HG02588 (cell line): ENCODE measurements around the gene SLC35F1.
A peak's percentile ranks its signal among the peaks of the same experiment; 100 is the strongest.
"Not testable (repeated sequence)": the region's sequence is repeated elsewhere in the genome, so short reads cannot be mapped to it uniquely, and the experiment has no call there.

Source experiments
- ATAC-seq: cut with Tn5 transposase; IDR thresholded peaks from one replicate; pipeline ENCODE4 v1.9.1; 2021; ENCODE audit warnings: mild to moderate bottlenecking, moderate library complexity; ENCODE audit not compliant: unreplicated experiment

The SLC35F1 gene

GRCh38 chr6:117924690-117925089, 17.6 kb downstream of the SLC35F1 start:
- no peak for ATAC-seq

GRCh38 chr6:117927866-117928265, 20.8 kb downstream of the SLC35F1 start:
- no peak for ATAC-seq

- no peak for ATAC-seq
Observed at GRCh38 chr6:117928833-117929232, 21.8 kb downstream of the SLC35F1 start.

GRCh38 chr6:117929501-117929900, 22.4 kb downstream of the SLC35F1 start:
- ATAC-seq, result no peak

- ATAC-seq, result no peak
Observed at GRCh38 chr6:117930645-117931044, 23.6 kb downstream of the SLC35F1 start.

GRCh38 chr6:117932001-117932400, 24.9 kb downstream of the SLC35F1 start:
- no peak for ATAC-seq

GRCh38 chr6:117932676-117933075, 25.6 kb downstream of the SLC35F1 start:
- ATAC-seq, result no peak

- ATAC-seq, result no peak
Observed at GRCh38 chr6:117933471-117933870, 26.4 kb downstream of the SLC35F1 start.

GRCh38 chr6:117938311-117938995, 31.4 kb downstream of the SLC35F1 start:
- no peak for ATAC-seq

- ATAC-seq, result no peak
Observed at GRCh38 chr6:117947234-117947633, 40.2 kb downstream of the SLC35F1 start.

- no peak for ATAC-seq
Observed at GRCh38 chr6:117951783-117952182, 44.7 kb downstream of the SLC35F1 start.

- peak; percentile 67 for ATAC-seq
Observed at GRCh38 chr6:117955684-117956256, 48.7 kb downstream of the SLC35F1 start.

- ATAC-seq, result no peak
Observed at GRCh38 chr6:117956386-117956785, 49.3 kb downstream of the SLC35F1 start.

GRCh38 chr6:117958536-117958935, 51.5 kb downstream of the SLC35F1 start:
- no peak for ATAC-seq

GRCh38 chr6:117960877-117961276, 53.8 kb downstream of the SLC35F1 start:
- ATAC-seq, result no peak

- ATAC-seq, result no peak
Observed at GRCh38 chr6:117961301-117961700, 54.2 kb downstream of the SLC35F1 start.

GRCh38 chr6:117965763-117966162, 58.7 kb downstream of the SLC35F1 start:
- ATAC-seq, result not testable (repeated sequence)

- ATAC-seq, result no peak
Observed at GRCh38 chr6:117971637-117972036, 64.6 kb downstream of the SLC35F1 start.

GRCh38 chr6:117974914-117975627, 68.0 kb downstream of the SLC35F1 start:
- ATAC-seq, result no peak

GRCh38 chr6:117976030-117976651, 69.1 kb downstream of the SLC35F1 start:
- ATAC-seq, result no peak

GRCh38 chr6:117985916-117986315, 78.9 kb downstream of the SLC35F1 start:
- ATAC-seq, result no peak

- ATAC-seq, result no peak
Observed at GRCh38 chr6:117986396-117986795, 79.3 kb downstream of the SLC35F1 start.
